ENCODE data around the gene LCN15. TPM values are rescaled to one million over a fixed set of nuclear protein-coding genes. Genes with fewer than 3 reads are reported as not detected.
"Not testable (repeated sequence)": the region's sequence is repeated elsewhere in the genome, so short reads cannot be mapped to it uniquely, and the experiment has no call there.

LCN15 gene
- total RNA-seq, 1 experiment from 2014 or later: not detected

DNA sequence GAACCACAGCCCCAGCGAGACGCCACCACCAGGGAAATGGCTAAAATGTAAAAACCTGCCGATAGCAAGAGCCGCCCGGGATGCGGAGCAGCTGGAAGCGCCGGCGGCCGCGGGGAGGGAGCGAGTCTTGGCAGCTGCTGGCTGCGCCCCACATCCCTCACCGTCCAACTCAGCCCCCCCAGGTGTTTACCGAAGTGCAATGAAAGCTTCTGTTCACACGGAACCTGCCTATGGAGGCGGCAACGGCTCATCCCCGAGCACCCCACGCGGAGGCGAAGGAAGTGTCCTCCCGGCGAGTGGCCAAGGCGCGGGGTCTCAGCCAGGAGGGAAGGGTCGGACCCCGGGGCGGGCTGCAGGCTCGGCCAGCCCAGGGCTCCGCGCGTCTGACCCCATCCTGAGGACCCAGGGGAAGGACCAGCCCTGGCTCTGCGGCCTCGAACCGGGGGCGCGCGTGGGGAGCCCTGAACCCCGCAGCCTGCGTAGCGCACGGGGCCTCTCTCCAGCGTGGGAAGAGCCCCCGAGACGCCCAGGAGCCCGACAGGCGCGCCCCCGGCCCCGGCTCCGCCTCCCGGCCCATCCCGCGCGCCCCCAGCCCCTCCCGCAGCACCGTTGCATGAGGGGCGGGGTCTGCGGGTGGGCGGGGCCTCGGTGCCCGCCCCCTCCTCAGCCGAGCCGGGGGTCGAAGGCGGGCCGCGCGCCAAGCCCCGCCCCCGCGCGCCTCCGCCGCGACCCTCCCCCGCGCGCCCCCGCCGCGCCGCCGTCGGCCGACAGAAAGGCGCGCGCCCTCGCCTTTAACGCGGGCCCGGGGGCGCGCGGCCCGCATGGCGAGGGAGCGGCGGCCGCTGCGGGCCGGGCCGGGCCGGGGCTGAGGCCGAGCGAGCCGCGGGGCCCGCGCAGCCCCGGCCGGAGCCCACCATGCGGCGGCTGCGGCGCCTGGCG, 52.3 kb downstream of the LCN15 start, which contains the start of gene DIPK1B:
DIPK1B (plus strand) TSS at position 822 of the 939 bp plus-strand sequence; CDS start at position 916, 94 bp downstream.
- intact Hi-C loops (cut with micrococcal nuclease; ENCODE audit: unreplicated experiment): loop anchor here (2.0 kb wide), 1 partner anchor 17 kb away; no protein-coding TSS in a partner anchor

DNA sequence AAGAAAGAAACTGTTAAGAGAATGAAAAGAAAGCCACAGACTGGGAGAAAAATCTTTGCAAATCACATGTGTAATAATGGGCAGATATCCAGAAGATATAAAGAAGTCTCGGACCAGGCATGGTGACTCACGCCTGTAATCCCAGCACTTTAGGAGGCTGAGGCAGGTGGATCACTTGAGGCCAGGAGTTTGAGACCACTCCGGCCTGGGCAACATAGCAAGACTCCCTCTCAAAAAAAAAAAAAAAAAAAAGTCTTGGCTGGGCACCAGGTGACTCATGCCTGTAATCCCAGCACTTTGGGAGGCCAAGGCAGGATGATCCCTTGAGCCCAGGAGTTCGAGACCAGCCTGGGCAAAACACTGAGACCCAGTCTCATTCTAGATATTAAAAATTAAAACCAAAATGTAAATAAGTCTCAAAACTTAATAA, 53.1 kb downstream of the LCN15 start:
- H3K9me2 ChIP-seq (ENCODE audit: insufficient read depth); H3K9me3 ChIP-seq (ENCODE audit: insufficient read depth, low read depth); H3K27ac ChIP-seq; CTCF ChIA-PET; H2AFZ ChIP-seq; H3K4me3 ChIP-seq; H3K27me3 ChIP-seq (ENCODE audit: insufficient read depth, low read depth); DNase-seq; H3K36me3 ChIP-seq (ENCODE audit: low read depth); H3K4me2 ChIP-seq; BruUV-seq (replicated peaks); H4K20me1 ChIP-seq (ENCODE audit: insufficient read depth): not testable (repeated sequence)
- Histone ChIP-seq H3F3A (ENCODE audit: insufficient read depth, low read depth) (peaks cover 17% of the 10 kb centered on the region), H3K79me2 (ENCODE audit: low read depth) (peaks cover 10% of the 10 kb centered on the region; the same call in 1 of the 2 replicates), H3K4me1 (replicated peaks; ENCODE audit: insufficient read depth) (peaks cover 10% of the 10 kb centered on the region)
- POLR2A ChIA-PET (ENCODE audit: unreplicated experiment): interaction anchor here (0.7 kb wide), 1 partner anchor 76 kb away, joined by 6 read pairs; no protein-coding TSS in a partner anchor
- intact Hi-C loops (cut with micrococcal nuclease; ENCODE audit: unreplicated experiment): loop anchor here (2.0 kb wide), 1 partner anchor 16 kb away; no protein-coding TSS in a partner anchor

More for the DNA sequence above, 52.3 kb downstream of the LCN15 start, which contains the start of gene DIPK1B:
- H3K9me3 ChIP-seq (ENCODE audit: insufficient read depth, low read depth): no peaks in the 10 kb centered on the region
- no peaks in the 10 kb centered on the region for H3K27me3 ChIP-seq (ENCODE audit: insufficient read depth, low read depth)
- peaks cover 10% of the 10 kb centered on the region for H3K4me1 ChIP-seq (replicated peaks; ENCODE audit: insufficient read depth)
- no peak within 1 kb of the TSS for H3K27ac ChIP-seq
- no peak for DNase-seq
- ChIA-PET POLR2A (ENCODE audit: unreplicated experiment) (no interaction called here), CTCF (interaction anchor here (0.7 kb wide), 1 partner anchor 358 kb away, joined by 7 read pairs; no protein-coding TSS in a partner anchor)
- peak within 1 kb of the TSS; percentile 77; the same call in 1 of the 2 replicates for H2AFZ ChIP-seq
- peaks cover 17% of the 10 kb centered on the region for H3F3A ChIP-seq (ENCODE audit: insufficient read depth, low read depth)
- H3K4me2 ChIP-seq: peak within 1 kb of the TSS; percentile 91
- H3K79me2 ChIP-seq (ENCODE audit: low read depth): peaks cover 10% of the 10 kb centered on the region; the same call in 1 of the 2 replicates
- H3K4me3 ChIP-seq: peak within 1 kb of the TSS; percentile 68
- no peak for TF ChIP-seq EZH2 (IDR thresholded peaks at IDR 0.05; ENCODE audit: low read depth)
- TF ChIP-seq, protein P1, sequence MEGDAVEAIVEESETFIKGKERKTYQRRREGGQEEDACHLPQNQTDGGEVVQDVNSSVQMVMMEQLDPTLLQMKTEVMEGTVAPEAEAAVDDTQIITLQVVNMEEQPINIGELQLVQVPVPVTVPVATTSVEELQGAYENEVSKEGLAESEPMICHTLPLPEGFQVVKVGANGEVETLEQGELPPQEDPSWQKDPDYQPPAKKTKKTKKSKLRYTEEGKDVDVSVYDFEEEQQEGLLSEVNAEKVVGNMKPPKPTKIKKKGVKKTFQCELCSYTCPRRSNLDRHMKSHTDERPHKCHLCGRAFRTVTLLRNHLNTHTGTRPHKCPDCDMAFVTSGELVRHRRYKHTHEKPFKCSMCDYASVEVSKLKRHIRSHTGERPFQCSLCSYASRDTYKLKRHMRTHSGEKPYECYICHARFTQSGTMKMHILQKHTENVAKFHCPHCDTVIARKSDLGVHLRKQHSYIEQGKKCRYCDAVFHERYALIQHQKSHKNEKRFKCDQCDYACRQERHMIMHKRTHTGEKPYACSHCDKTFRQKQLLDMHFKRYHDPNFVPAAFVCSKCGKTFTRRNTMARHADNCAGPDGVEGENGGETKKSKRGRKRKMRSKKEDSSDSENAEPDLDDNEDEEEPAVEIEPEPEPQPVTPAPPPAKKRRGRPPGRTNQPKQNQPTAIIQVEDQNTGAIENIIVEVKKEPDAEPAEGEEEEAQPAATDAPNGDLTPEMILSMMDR (conservative IDR thresholded peaks at IDR 0.05): no peak
- no TSS peak for BruUV-seq (replicated peaks)
- no peaks in the 10 kb centered on the region for H3K9me2 ChIP-seq (ENCODE audit: insufficient read depth)
- H4K20me1 ChIP-seq (ENCODE audit: insufficient read depth): no peaks in the 10 kb centered on the region
- H3K36me3 ChIP-seq (ENCODE audit: low read depth): no peaks in the 10 kb centered on the region

DNA sequence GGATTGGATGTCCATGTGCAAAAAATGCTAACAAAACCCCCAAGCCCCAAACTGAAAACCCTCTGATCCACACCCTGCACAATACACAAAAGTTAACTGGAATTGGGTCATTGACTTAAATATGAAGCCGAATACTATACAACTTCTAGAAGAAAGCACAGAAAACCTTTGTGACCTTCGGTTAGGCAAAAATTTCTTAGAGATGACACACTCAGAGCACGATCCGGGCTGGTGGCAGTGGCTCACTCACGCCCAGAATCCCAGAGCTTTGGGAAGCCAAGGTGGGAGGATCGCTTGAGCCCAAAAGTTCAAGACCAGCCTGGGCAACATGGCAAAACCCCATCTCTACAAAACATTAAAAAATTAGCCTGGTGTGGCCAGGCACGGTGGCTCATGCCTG, 53.8 kb downstream of the LCN15 start:
- POLR2A ChIA-PET (ENCODE audit: unreplicated experiment): interaction anchor here (0.6 to 0.7 kb wide), 2 partner anchors 18 to 75 kb away, joined by 3 to 6 read pairs; no protein-coding TSS in a partner anchor
- Histone ChIP-seq H3K27ac (no peak overlapping the region), H3K79me2 (ENCODE audit: low read depth) (peaks cover 10% of the 10 kb centered on the region; the same call in 1 of the 2 replicates), H3K4me2 (no peak overlapping the region), H2AFZ (no peak overlapping the region), H3K9me3 (ENCODE audit: insufficient read depth, low read depth) (no peaks in the 10 kb centered on the region), H3F3A (ENCODE audit: insufficient read depth, low read depth) (peaks cover 14% of the 10 kb centered on the region), H3K36me3 (ENCODE audit: low read depth) (no peaks in the 10 kb centered on the region), H3K27me3 (ENCODE audit: insufficient read depth, low read depth) (no peaks in the 10 kb centered on the region), H3K9me2 (ENCODE audit: insufficient read depth) (no peaks in the 10 kb centered on the region), H4K20me1 (ENCODE audit: insufficient read depth) (no peaks in the 10 kb centered on the region), H3K4me3 (no peak overlapping the region), H3K4me1 (replicated peaks; ENCODE audit: insufficient read depth) (peaks cover 10% of the 10 kb centered on the region)
- BruUV-seq (replicated peaks): no TSS peak
- DNase-seq: no peak
- no peak for TF ChIP-seq EZH2 (IDR thresholded peaks at IDR 0.05; ENCODE audit: low read depth)
- TF ChIP-seq, protein P1 (conservative IDR thresholded peaks at IDR 0.05): no peak
- intact Hi-C loops (cut with micrococcal nuclease; ENCODE audit: unreplicated experiment): loop anchor here (2.0 kb wide), 1 partner anchor 16 kb away; no protein-coding TSS in a partner anchor
- CTCF ChIA-PET: no interaction called here

Small RNA genes within 50 kb of the gene (microRNA-seq; reads per million reads assigned to microRNA genes)
- not detected for gene MIR6722 (ENCODE audit: borderline number of aligned reads, borderline replicate concordance)

Other genes with a start within 250 kb of the LCN15 start
- 39.2 and 51.4 TPM in 2 replicates for gene NOTCH1, start 218.5 kb downstream of the LCN15 start, total RNA-seq (2021)
- 53.1 and 70.7 TPM in 2 replicates for gene EGFL7, start 101.6 kb downstream of the LCN15 start, total RNA-seq (2021)
- 124 and 136 TPM in 2 replicates for gene AGPAT2, start 77.1 kb downstream of the LCN15 start, total RNA-seq (2021)
- 19.0 and 32.6 TPM in 2 replicates for gene DIPK1B, start 51.9 kb downstream of the LCN15 start, total RNA-seq (2021)
- 0.94 and 2.2 TPM in 2 replicates for gene LCN10, start 21.6 kb downstream of the LCN15 start, total RNA-seq (2021)
- gene LCN6, start 16.0 kb downstream of the LCN15 start, total RNA-seq (2021): not detected in 2 replicates
- gene LCN8, start 6.3 kb downstream of the LCN15 start, total RNA-seq (2021): not detected in 2 replicates
- gene TMEM141, start 26.8 kb upstream of the LCN15 start, total RNA-seq (2021): 83.6 and 124 TPM in 2 replicates
- 3.6 and 5.3 TPM in 2 replicates for gene CCDC183, start 31.8 kb upstream of the LCN15 start, total RNA-seq (2021)
- gene RABL6, start 43.4 kb upstream of the LCN15 start, total RNA-seq (2021): 116 and 136 TPM in 2 replicates
- 5.3 and 5.9 TPM in 2 replicates for gene AJM1, start 78.0 kb upstream of the LCN15 start, total RNA-seq (2021)
- gene PHPT1, start 84.9 kb upstream of the LCN15 start, total RNA-seq (2021): 112 and 114 TPM in 2 replicates
- 9.2 and 11.6 TPM in 2 replicates for gene MAMDC4, start 87.8 kb upstream of the LCN15 start, total RNA-seq (2021)
- gene EDF1, start 101.8 kb upstream of the LCN15 start, total RNA-seq (2021): 275 and 338 TPM in 2 replicates
- 42.7 and 48.0 TPM in 2 replicates for gene TRAF2, start 122.0 kb upstream of the LCN15 start, total RNA-seq (2021)
- gene FBXW5, start 180.2 kb upstream of the LCN15 start, total RNA-seq (2021): 101 and 125 TPM in 2 replicates
- gene C8G, start 180.7 kb upstream of the LCN15 start, total RNA-seq (2021): 2.3 and 4.4 TPM in 2 replicates
- gene LCN12, start 187.8 kb upstream of the LCN15 start, total RNA-seq (2021): 9.3 and 14.2 TPM in 2 replicates
- 1.7 and 2.0 TPM in 2 replicates for gene PTGDS, start 213.0 kb upstream of the LCN15 start, total RNA-seq (2021)
- 0.41 and 0.43 TPM in 2 replicates for gene LCNL1, start 218.5 kb upstream of the LCN15 start, total RNA-seq (2021)
- 54.9 and 78.9 TPM in 2 replicates for gene PAXX, start 227.9 kb upstream of the LCN15 start, total RNA-seq (2021)
- 24.1 and 39.7 TPM in 2 replicates for gene CLIC3, start 232.1 kb upstream of the LCN15 start, total RNA-seq (2021)